HG03025 (cell line): ENCODE results near the gene INPP5B.
A peak's percentile ranks its signal among the peaks of the same experiment; 100 is the strongest.
"Not testable (repeated sequence)": the region's sequence is repeated elsewhere in the genome, so short reads cannot be mapped to it uniquely, and the experiment has no call there.

Experiments used
- ATAC-seq: cut with Tn5 transposase; IDR thresholded peaks from one replicate; pipeline ENCODE4 v1.9.1; 2021; ENCODE audit warnings: mild to moderate bottlenecking, moderate library complexity; ENCODE audit not compliant: unreplicated experiment, low FRiP score

INPP5B gene

DNA sequence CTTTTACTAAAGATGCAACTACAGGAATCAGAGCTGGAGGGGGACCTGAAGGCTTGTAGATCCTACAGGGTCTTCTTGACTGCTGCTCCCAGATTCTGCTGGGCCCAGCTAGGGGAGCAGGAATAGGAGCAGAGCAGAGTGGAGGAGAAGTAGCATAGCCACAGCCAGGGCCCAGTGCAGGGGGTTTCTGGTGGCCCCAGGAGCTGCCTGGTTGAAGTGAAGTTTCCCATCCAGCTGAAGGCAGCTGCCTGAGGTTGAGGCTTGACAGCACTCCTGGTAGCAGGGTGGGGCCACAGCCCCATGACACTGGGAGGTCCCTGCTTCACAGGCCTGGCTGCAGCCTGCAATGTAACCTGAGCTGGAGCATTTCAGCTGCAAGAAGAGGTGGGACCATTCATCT, 2.0 kb upstream of the INPP5B start:
- ATAC-seq = no peak

DNA sequence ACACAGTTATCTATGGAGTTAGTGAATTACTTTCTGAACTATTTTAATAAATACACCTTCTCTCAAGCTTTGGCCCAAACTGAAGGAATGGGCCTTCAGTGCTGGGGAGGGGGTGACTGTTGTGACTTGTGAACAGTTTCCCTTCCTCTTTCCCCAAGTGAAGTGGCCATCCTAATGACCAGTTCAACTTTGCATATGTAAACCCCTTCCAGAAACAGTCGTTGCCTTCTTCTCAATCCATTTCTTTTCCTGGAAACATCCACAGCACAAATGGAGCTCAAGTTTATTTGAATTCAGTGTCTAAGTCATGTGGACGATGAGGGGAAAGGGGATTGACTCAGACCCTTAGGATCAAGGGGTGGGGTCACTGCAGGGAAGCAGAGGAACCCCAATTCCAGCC, 1.3 kb upstream of the INPP5B start:
- no peak for ATAC-seq

DNA sequence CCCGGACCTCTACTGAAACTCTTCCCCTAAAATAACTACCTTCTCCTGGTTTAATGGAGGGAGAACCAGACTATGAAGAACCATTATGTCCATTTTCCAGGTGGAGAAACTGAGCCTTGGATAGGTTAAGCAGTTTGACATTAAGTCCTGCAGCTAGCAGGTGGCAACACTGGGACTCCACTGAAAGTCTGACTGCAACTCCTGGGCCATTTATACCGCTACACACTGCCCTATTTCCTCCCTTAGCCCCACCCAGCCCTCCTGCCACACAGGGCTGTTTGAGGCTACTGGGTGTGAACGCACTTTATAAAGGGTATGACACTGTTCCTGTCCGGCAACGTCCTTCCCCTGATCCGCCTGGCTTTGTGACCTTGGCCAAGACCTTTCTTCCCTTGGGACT, 511 bp upstream of the INPP5B start:
- ATAC-seq = no peak

DNA sequence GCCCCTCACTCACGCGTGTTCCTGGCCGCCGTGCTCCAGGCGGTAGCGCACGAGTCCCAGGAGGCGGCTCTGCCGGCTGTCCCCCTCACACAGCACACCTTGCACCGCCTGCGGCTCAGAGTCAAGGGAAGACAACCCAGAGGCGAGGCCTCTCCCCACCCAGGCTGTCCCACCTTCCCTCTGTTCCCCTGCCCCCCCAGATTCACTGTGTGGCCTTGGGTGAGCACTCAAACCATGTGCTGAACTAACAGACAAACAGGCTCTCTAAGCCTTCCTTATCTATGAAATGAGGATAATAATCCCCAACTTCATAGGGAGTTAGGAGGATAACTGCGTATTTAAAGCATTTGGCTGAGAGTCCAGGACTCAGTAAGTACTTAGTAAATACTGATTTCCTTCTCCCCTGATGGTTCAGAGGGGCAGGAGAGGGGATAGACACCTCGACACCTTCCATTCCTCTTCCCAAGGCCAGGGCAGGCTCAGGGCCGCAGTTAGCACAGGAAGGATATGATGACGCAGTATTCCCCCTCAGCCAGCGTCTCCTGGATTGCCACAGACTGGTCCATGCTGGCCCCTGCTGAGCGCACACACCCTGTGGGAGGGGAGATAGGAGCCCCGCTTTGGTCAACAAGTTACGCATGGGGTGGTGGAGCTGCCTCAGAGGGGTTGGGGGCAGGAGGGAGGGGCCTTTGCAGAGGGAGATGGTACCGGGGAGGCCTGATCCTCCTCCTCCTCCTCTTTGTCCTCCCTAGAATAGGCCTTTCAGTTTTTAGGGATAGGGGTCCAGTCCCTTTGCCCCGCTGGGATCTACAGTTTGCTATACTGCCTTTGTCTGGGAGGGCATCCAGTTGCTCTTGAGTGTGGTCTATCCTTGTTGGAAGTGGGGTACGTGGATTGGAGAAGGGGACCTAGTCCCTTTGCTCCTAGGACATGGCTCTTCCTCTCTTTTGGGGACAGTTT, 830 bp downstream of the INPP5B start:
- ATAC-seq = no peak

DNA sequence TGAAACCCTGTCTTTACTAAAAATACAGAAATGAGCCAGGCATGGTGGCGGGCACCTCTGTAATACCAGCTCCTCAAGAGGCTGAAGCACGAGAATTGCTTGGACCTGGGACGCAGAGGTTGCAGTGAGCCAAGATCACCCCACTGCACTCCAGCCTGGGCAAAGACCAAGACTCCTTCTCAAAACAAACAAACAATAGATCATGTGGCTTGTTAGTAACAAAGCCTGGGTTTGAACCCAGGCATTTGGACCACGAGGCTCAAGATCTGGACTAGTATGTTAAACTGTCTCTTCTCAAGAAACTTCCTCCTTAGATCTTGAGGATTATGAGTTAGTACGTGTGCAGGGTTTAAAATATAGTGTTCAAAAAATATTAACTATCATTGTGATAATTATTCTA, 1.6 kb downstream of the INPP5B start:
- no peak for ATAC-seq

DNA sequence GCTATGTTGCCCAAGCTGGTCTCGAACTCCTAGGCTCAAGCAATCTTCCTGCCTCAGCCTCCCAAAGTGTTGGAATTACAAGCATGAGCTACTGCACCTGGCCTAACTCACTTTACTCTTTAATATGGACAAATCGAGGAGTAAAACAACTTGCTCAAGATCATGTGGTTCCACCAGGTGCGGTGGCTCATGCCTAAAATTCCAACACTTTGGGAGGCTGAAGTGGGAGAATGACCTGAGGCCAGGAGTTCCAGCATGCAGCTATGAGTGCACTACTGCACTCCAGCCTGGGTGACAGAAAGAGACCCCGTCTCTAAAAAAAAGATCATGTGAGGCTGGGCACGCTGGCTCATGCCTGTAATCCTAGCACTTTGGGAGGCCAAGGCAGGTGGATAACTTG, 2.0 kb downstream of the INPP5B start:
- ATAC-seq = no peak

DNA sequence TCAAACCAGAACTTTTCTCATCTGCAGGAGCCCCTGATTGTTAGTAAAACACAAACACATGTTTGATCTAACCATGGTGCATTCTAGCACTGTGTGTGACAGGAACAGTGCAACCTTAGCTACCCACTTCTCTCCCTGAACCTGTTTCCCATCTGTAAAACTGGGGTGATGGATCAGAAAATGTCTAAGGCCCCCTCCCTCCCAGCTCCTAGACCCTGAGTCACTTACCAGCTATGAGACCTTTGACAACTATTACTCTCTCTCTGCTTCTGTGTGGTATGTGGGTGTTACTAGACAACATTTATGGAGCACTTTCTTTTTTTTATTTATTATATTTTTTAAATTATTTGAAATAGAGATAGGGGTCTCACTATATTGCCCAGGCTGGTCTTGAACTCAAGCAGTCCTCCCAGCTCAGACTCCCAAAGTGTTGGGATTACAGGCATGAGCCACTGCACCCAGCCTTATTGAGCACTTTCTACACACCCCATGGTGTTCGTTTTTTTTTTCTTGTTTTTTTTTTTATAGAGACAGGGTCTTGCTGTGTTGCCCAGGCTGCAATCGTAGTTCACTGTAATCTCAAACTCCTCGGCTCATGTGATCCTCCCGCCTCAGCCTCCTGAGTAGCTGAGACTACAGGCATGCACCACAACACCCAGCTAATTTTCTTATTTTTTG, 2.6 kb downstream of the INPP5B start:
- ATAC-seq = no peak

DNA sequence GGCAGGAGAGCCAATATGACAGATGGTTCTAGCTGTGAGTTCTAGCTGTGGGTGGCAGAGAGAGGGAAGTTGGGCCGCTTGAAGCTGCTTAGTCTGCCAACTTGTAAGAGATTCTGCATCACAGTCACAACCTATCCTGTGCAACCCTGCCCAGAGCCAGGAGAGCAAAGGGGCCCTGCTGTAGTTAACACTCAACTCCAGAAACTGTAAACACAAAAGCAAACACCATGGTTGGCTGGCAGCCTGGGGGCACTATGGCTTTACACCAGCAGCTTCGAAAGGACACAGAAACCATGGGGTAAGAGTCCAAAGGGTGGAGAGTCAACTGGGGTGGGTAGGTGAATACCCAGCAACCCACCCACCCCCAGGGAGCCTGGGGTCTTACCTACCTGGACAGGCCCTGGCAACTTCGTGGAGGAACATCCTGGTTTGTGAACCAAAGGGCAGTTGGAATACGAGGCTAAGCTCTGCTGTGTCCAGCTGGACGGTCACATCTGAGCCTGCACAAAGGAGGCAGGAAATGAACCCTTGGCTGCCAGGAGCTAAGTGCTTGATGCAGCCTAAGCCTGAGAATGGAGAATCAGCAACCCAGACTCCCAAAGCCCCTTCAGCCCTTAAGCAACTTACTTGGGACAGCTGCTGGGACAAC, 6.4 kb downstream of the INPP5B start:
- ATAC-seq = no peak

DNA sequence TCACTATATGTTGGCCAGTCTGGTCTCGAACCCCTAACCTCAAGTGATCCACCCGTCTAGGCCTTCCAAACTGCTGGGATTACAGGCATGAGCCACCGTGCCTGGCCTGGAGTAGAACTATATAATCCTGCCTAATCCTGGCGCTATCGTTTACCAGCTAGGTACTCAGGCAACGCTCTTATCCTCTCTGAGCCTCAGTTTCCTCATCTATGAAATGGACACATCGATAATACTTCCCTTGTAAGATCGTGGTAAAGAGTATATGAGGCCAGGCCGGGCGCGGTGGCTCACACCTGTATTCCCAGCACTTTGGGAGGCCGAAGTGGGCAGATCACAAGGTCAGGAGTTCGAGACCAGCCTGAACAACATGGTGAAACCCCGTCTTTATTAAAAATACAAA, 10.1 kb downstream of the INPP5B start:
- ATAC-seq = not testable (repeated sequence)

DNA sequence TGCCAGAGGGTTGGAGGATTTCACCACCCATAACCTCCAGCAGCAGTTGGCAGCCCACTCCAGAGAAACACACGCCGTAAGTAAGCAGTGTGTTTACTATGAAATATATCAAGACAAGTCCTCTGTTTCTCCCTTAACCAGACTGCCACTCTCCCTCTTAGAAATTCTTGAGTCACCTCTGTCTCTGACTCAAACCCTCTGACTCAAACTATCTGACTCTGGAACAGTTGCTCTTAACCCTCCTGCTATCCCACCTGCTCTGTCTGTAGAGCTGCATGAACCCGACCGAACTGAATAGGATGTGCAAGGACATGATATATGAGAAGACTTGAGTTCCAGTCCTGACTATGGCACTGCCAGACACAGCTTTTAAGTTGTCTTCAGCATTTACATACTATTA, 14.1 kb downstream of the INPP5B start:
- ATAC-seq = no peak

DNA sequence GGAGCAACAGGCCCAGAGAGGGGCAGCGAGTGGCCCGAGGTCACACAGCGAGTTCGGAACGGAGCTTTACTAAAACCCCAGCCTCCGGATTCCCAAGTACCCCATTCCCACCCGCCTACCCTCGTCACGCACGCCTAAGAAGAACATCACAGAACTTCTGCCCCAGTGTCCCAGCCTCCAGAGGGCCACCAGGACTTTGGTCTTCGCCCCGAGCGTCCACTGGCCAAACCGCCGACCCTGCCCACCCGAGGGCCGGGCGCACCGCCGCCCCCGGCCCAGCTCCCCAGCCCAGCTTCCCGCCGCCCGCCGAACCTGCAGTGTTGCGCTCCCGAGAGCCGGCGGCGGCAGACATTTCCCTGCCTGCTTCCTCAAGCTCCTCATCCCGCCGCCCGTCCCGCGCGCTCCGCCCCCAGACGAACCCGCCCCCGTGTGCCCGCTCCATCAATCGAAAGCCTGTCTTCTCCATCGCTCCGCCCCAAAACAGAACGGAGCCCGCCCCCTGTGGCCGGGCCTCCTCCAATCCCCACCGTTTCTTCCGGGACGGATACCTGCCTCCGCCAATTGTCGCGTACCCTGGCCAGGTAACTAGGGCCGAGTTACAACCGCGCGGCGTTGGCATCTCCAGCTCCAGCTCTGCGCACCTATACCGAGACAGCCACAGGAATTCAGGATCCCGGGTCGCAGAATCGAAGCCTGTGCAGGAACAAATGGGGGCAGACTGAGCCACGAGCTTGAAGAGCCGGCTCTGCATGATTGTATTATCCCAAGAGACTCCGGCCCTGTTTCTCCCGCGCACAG, 15.3 kb downstream of the INPP5B start:
- ATAC-seq = peak; percentile 88

DNA sequence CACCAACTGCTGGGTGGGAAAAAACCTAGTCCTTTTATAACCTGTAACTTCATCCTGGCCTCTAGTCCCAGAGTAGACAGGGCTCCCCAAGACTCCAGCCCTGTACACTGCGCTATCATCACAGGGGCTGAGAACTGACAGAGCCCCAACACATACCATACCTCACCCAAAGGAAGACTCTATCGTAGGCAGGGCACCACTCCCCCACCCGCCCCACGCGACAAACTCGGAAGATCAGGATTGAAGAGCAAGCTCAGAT, 15.8 kb downstream of the INPP5B start:
- ATAC-seq = peak; percentile 9

DNA sequence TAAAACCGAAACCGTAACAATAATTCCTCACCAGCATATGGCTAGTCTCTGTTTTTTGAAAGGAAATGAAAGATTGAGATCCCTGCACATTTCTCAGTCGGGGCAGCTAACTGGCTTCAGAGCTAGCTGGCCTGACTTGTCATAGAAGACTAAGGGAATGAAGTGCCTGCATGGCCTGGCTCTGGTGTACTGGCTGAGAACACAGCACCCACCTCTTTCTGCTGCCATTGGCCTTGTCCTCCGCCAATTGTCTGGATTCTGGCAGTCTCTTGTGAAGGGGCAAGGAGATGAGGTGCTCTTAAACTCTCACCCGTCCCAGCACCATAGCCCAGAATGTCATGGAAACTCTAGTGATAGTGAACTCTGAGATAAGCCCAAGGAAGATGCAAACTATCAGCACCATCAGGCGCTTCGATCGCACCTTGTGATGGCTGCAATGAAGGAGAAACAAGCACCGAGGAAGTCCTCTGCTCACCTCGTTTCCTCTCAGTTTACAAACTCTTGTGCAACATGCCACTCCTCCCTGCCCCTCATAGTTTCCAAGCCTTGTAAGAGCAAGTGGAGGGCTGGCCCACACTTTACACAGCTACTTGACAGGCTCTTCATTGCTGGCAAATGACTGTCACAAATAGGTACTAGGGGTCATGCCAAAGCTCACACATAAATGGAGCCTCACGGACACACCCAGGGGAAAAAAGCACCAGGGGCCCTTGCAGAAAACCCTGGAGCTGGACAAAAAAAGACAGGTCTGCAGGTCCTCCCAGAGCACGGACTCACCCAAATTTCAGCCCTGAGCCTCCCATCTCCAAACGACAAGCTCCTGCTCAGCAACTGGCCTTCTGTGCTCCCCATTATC, 16.4 kb downstream of the INPP5B start:
- no peak for ATAC-seq

DNA sequence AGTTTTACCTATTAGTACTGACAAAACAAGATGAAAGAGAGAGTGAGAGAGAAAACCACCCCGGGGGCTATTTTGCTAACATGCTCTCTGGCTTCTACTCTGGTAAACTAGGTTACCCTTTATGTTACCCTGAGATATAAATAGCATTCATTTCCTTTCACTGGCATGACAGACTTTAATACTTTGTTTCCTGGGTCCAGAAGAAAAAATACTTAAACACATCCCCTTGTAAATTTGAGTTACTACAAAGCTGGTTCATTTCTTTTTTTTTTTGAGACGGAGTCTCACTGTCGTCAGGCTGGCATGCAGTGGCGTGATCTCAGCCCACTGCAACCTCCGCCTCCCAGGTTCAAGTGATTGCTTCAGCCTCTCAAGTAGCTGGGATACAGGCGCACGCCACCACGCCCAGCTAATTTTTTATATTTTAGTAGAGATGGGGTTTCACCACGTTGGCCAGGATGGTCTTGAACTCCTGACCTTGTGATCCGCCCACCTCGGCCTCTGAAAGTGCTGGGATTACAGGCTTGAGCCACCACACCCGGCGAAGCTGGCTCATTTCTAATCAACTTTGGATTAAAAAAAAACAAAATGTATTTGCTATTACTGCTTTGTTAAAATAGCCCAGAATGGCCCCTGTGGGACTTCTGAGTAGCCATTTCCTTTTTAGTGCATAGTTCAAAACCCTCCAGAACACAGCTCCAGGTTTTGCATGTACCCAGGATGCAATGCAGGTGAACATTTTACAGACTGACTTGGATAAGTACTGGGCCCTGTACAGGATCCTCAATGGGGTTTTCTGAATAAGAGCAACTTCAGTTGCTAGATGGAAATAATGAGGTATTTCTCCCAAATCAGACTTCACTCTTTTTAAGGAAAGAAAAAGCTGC, 20.6 kb downstream of the INPP5B start:
- no peak for ATAC-seq

DNA sequence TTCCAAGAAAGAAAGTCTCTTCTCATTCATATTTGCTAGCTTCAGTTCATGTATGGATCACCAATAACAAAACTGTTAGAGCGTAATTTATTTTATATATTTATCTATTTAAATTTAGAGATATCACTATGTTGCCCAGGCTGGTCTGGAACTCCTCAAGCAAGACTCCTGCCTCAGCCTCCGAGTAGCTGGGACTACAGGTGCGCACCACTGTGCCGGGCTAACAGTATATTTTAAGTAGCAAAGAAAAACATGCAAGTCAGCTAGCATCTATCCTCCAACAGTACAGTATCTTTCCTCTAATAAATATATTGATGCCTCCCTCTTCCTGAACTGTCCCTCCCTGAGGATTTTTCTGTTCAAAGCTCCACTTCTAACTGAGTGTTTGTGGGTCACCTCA, 21.5 kb downstream of the INPP5B start:
- ATAC-seq = no peak

DNA sequence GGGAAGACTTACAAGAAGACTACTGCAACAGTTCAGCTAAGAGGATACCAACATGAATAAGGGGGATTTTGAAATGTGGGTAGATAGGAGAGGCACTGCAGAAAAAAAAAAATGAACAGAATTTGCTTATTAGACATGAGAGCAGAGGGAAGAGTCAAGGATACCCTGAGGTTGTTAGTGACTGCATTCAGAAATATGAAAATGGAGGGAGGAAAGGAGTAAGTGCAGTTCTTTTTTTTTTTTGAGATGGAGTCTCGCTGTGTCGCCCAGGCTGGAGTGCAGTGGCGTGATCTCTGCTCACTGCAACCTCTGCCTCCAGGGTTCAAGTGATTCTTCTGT, 23.3 kb downstream of the INPP5B start:
- no peak for ATAC-seq

DNA sequence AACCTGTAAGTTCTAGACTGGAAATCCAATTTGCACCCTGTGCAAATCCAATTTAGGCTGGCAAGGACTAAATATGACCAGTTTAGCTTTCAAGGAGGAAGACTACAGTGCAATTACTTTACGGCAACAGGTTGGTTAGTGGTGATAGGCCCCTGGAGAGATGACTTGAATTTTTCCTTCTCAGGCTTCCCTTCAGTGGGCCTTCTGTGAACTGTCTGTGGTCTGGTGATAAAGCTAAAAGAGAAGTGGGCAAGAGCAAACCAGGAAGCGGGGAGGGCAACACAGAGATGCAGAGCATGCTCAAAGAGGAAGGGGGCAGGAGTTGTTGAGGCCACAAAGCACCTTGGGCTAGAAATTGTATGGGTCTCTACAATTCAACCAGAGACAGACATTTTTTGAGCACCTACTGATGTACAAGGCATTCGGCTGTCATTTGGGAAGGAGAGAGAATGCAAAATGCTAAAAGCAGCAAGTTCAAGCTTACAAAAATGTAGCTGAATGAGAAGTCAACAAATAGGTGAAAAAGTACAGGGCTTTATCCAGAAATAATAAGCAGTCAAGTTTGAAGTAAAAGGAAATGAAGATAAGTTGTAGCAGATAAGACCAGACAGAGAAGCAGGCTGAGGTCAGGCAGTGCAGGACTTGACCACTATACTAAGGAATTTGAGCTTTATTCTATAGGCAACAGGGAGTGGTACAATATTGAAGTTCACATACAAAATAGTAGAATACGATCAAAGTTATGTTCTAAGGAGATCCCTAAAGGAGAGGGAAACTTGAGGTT, 23.9 kb downstream of the INPP5B start:
- peak; percentile 42 for ATAC-seq

DNA sequence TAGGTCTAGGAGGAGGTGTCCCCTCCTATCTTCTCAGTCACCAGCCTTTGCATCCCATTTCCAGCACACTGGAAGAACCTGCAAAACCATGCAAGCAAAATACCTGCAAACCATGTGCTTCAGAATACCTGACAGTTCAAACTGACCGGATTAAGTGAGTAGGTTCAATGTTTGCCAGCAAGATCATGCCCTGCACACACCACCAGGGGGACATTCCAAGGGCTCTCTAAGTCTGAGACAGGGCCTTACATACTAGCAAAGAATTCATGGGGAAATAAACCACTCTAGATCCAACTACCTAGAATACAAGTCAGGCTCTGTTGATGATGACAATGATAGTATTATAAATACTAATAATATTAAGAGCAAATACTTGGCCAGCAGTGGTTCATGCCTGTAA, 27.6 kb downstream of the INPP5B start:
- no peak for ATAC-seq
